GM12878 (cell line): ENCODE data around the gene FBXL7. TPM values are rescaled to one million over a fixed set of nuclear protein-coding genes. Genes with fewer than 3 reads are reported as not detected.

Experiments
- ATAC-seq: fragments of 200-7000 bp; cut with Tn5 transposase; 3 replicates; pipeline ENCODE4 v1.9.1; 2020; ENCODE audit warnings: mild to moderate bottlenecking, moderate library complexity
- BruUV-seq: library from RNA; stranded (reverse); fragments of 400-500 nt; replicated peaks from 2 replicates; lab custom pipeline; 2021; lab: Mats Ljungman, UMichigan
- CTCF ChIA-PET: fragments of 300-600 bp; sonication (Branson Sonifier 250); formaldehyde crosslinking; extraction: SDS; loops from one replicate; lab custom pipeline; 2021; ENCODE audit warnings: inconsistent platforms; lab: Yijun Ruan, JAX
- POLR2A ChIA-PET: fragments of 350-600 bp; formaldehyde crosslinking; extraction: SDS; loops from one replicate; lab custom pipeline; 2021; ENCODE audit warnings: inconsistent platforms; lab: Charles Lee
- RAD21 ChIA-PET: fragments of 300-600 bp; sonication (Branson Sonifier 250); formaldehyde crosslinking; loops from one replicate; lab custom pipeline; 2023; ENCODE audit warnings: antibody characterized with exemption; ENCODE audit not compliant: unreplicated experiment; lab: Charles Lee
- SMC1A ChIA-PET: fragments of 300-600 bp; sonication (Branson Sonifier 250); formaldehyde crosslinking; loops from one replicate; lab custom pipeline; 2023; ENCODE audit not compliant: unreplicated experiment, uncharacterized antibody; lab: Charles Lee
- DNase-seq: peaks from one replicate; pipeline ENCODE4 v3.0.0-alpha.2; 2011; ENCODE audit warnings: low read depth, low spot score
- FAIRE-seq: peaks from 3 replicates; lab custom pipeline; 2011; peaks lifted over from hg19 to GRCh38; lab: Jason Lieb, UNC
- H2AFZ ChIP-seq: 2 replicates; pipeline ENCODE4 v1.6.0; 2011; ENCODE audit warnings: low read depth, low read length, control low read depth; ENCODE audit not compliant: control insufficient read depth
- H3K27ac ChIP-seq: 2 replicates; pipeline ENCODE4 v1.5.1; 2011; ENCODE audit warnings: control low read depth; ENCODE audit not compliant: control insufficient read depth, insufficient read depth
- H3K27me3 ChIP-seq, 2 experiments: replicated peaks in 1 of 2; 2 replicates each; pipeline versions ENCODE4 v1.6.0 to v1.6.1; 2011; ENCODE audit warnings: low read length in 1 of 2; ENCODE audit not compliant: control insufficient read depth in 2 of 2, insufficient read depth in 2 of 2
- H3K36me3 ChIP-seq, 2 experiments: 2 replicates each; pipeline ENCODE4 v1.5.1; 2011; ENCODE audit warnings: low read length in 1 of 2; ENCODE audit not compliant: control insufficient read depth in 2 of 2, insufficient read depth in 2 of 2
- H3K4me1 ChIP-seq: 2 replicates; pipeline ENCODE4 v1.6.1; 2011; ENCODE audit warnings: mild to moderate bottlenecking, low read length, moderate library complexity, mixed read lengths; ENCODE audit not compliant: control insufficient read depth, insufficient read depth
- H3K4me2 ChIP-seq: 2 replicates; pipeline ENCODE4 v1.6.0; 2011; ENCODE audit warnings: control low read depth; ENCODE audit not compliant: control insufficient read depth, insufficient read depth
- H3K4me3 ChIP-seq: fragments of 200-600 bp; sonication (generic); 2 replicates; pipeline ENCODE4 v1.5.1; 2016
- H3K79me2 ChIP-seq: 2 replicates; pipeline ENCODE4 v1.6.0; 2011; ENCODE audit warnings: low read length; ENCODE audit not compliant: control insufficient read depth, insufficient read depth
- H3K9ac ChIP-seq: 2 replicates; pipeline ENCODE4 v1.8.0; 2011; ENCODE audit warnings: low read length, control low read depth, mixed read lengths; ENCODE audit not compliant: control insufficient read depth, insufficient read depth
- H3K9me3 ChIP-seq: replicated peaks from 3 replicates; pipeline ENCODE4 v1.5.1; 2011; ENCODE audit warnings: mild to moderate bottlenecking, low read length; ENCODE audit not compliant: control insufficient read depth, insufficient read depth
- H4K20me1 ChIP-seq: 2 replicates; pipeline ENCODE4 v1.6.0; 2011; ENCODE audit not compliant: control insufficient read depth, insufficient read depth
- ATF2 ChIP-seq: IDR thresholded peaks from 2 replicates; pipeline ENCODE4 v1.6.1; 2012; ENCODE audit warnings: low read length, inconsistent platforms
- CBFB ChIP-seq: IDR thresholded peaks from 2 replicates; pipeline ENCODE4 v1.6.1; 2016; ENCODE audit warnings: antibody characterized with exemption, low read depth
- EED ChIP-seq: sonication (generic); IDR thresholded peaks from 2 replicates; pipeline ENCODE4 v1.6.1; 2016; ENCODE audit warnings: antibody characterized with exemption, low read depth
- FOS ChIP-seq: IDR thresholded peaks from 3 replicates; pipeline ENCODE4 v1.6.1; 2011; ENCODE audit warnings: borderline replicate concordance; ENCODE audit not compliant: insufficient read length; ENCODE audit errors: extremely low read depth
- HSF1 ChIP-seq: fragments of 150-350 bp; IDR thresholded peaks from 2 replicates; pipeline ENCODE4 v1.6.1; 2014; ENCODE audit warnings: mild to moderate bottlenecking, low read depth, low read length
- IKZF1 ChIP-seq: fragments of 450-650 bp; conservative IDR thresholded peaks from 2 replicates; pipeline ENCODE4 v1.6.1; 2017; ENCODE audit warnings: antibody characterized with exemption, mild to moderate bottlenecking
- KLF5 ChIP-seq: fragments of 450-650 bp; IDR thresholded peaks from 2 replicates; pipeline ENCODE4 v1.6.1; 2014; ENCODE audit warnings: mild to moderate bottlenecking; ENCODE audit not compliant: partially characterized antibody
- PAX5 ChIP-seq: IDR thresholded peaks from 2 replicates; pipeline ENCODE4 v1.6.1; 2011; ENCODE audit warnings: low read depth, low read length, borderline replicate concordance
- PML ChIP-seq: IDR thresholded peaks from 2 replicates; pipeline ENCODE4 v1.6.1; 2012; ENCODE audit warnings: low read length, inconsistent platforms
- SP1 ChIP-seq: IDR thresholded peaks from one replicate; pipeline ENCODE4 v1.6.1; 2011; ENCODE audit warnings: low read depth, low read length
- WGBS: methylation state at CpG from one replicate; pipeline ENCODE4 v1.1.6; 2016; ENCODE audit warnings: low lambda C conversion rate; ENCODE audit not compliant: insufficient replicate concordance, insufficient coverage; ENCODE audit errors: missing lambda C conversion rate; 5-methylcytosine and 5-hydroxymethylcytosine counted together
- in situ Hi-C: fragments of 300-500 bp; cut with MboI; formaldehyde crosslinking; loops from 9 replicates; pipeline ENCODE4 v1.14.3; 2018; ENCODE audit warnings: mixed read lengths
- intact Hi-C: fragments of 100-400 bp; cut with micrococcal nuclease; formaldehyde crosslinking; loops from one replicate; pipeline ENCODE4 v1.14.2; 2022; ENCODE audit not compliant: unreplicated experiment
- polyA plus RNA-seq, 11 experiments: library from polyadenylated mRNA; depleted of rRNA in 4 of 11; unstranded in 6 of 11; stranded (reverse) in 5 of 11; fragments of >200 nt; fragmentation: Nextera tagmentation in 4 of 11; fragmentation: Illumina TruSeq in 1 of 11; extraction: Ambion mirVana in 4 of 11; extraction: Trizol in 1 of 11; gene quantifications; 1 replicate in 1 of 11; 2 replicates in 10 of 11; pipeline versions ENCODE4 v1.2.1 to v1.2.3, GENCODE V29; 2011 to 2016; ENCODE audit warnings: inconsistent platforms in 2 of 11, missing spikeins in 2 of 11, low read depth in 1 of 11
- total RNA-seq, 4 experiments: library from RNA; depleted of rRNA in 3 of 4; stranded (reverse); fragments of >200 nt in 3 of 4; fragmentation: Illumina TruSeq in 1 of 4; extraction: Trizol in 1 of 4; gene quantifications; 2 replicates each; pipeline versions ENCODE4 v1.2.1 to v1.2.3, GENCODE V29; 2013 to 2021

The FBXL7 gene
- total and polyA plus RNA-seq, 10 of the 15 experiments (the other 5 are each of a cell fraction or from before 2014, with no cell fraction given): 0.03 to 0.44 (median 0.16) TPM

GRCh38 chr5:15682566-15682965 is 182.6 kb downstream of the FBXL7 start:
- RAD21 ChIA-PET: no interaction called here
- no peak overlapping the region for H3K4me3 ChIP-seq
- intact Hi-C loops (loop anchor here (10.0 kb wide), 1 partner anchor 312 kb away; no protein-coding TSS in a partner anchor), in situ Hi-C loops (no loop called here)
- H3K27me3 ChIP-seq: no peaks in the 10 kb centered on the region
- H4K20me1 ChIP-seq: no peaks in the 10 kb centered on the region
- H3K27ac ChIP-seq: no peak overlapping the region
- ATAC-seq (no peak), FAIRE-seq (no peak), DNase-seq (no peak)
- H3K4me2 ChIP-seq: no peak overlapping the region
- TF ChIP-seq IKZF1 (no peak), CBFB (no peak), HSF1 (no peak), PML (no peak), FOS (no peak), PAX5 (no peak), SP1 (no peak), ATF2 (no peak), KLF5 (no peak), EED (no peak)
- no peak overlapping the region for H2AFZ ChIP-seq
- 0% methylated on average over 1 of the region's 1 CpG for WGBS
- no TSS peak for BruUV-seq
- no peaks in the 10 kb centered on the region for H3K4me1 ChIP-seq
- no peaks in the 10 kb centered on the region for H3K9me3 ChIP-seq
- POLR2A ChIA-PET: no interaction called here
- CTCF ChIA-PET: interaction anchor here (0.9 to 1.2 kb wide), 2 partner anchors 54 to 109 kb away, joined by 3 read pairs; no protein-coding TSS in a partner anchor
- no peaks in the 10 kb centered on the region for H3K79me2 ChIP-seq
- no peaks in the 10 kb centered on the region for H3K36me3 ChIP-seq
- H3K9ac ChIP-seq: no peak overlapping the region
- SMC1A ChIA-PET: interaction anchor here (1.2 kb wide), 1 partner anchor 17 kb away, joined by 4 read pairs; no protein-coding TSS in a partner anchor
